GM12875 (cell line): ENCODE measurements around the gene ADNP.

Experiments
- H3K4me3 ChIP-seq: one replicate; pipeline ENCODE4 v1.5.1; 2011; ENCODE audit warnings: low read depth, low read length, control low read depth
- TF ChIP-seq, protein P1 (sequence below): IDR thresholded peaks from 2 replicates; pipeline ENCODE4 v1.5.1; 2011; ENCODE audit warnings: low read depth, mild to moderate bottlenecking, control low read depth, inconsistent platforms, low read length, moderate library complexity, borderline replicate concordance; ENCODE audit not compliant: insufficient read depth

ADNP gene

DNA sequence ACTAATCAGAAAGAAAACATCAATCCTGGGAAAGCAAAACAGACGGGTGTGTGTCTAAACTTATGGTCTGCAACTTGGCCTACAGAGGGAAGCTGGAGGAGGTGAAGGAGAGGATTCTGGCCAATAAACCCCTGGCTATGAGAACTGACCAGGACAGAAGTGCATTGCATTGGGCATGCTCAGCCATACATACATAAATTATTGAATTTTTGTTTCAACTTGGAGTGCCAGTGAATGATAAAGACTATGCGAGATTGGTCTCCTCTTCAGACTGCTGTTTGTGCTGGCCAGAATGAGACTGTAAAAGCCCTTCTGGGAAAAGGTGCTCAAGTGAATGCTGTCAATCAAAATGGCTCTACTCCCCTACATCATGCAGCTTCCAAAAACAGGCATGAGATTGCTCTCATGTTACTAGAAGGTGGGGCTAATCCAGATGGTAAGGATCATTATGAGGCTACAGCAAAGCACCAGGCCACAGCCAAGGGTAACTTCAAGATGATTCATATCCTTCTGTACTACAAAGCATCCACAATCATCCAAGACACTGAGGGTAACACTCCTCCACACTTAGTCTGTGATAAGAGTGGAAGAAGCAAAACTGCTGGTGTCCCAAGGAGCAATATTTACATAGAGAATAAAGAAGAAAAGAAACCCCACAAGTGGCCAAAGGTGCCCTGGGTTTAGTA lies 17.4 kb downstream of the ADNP start:
- TF ChIP-seq, protein P1, sequence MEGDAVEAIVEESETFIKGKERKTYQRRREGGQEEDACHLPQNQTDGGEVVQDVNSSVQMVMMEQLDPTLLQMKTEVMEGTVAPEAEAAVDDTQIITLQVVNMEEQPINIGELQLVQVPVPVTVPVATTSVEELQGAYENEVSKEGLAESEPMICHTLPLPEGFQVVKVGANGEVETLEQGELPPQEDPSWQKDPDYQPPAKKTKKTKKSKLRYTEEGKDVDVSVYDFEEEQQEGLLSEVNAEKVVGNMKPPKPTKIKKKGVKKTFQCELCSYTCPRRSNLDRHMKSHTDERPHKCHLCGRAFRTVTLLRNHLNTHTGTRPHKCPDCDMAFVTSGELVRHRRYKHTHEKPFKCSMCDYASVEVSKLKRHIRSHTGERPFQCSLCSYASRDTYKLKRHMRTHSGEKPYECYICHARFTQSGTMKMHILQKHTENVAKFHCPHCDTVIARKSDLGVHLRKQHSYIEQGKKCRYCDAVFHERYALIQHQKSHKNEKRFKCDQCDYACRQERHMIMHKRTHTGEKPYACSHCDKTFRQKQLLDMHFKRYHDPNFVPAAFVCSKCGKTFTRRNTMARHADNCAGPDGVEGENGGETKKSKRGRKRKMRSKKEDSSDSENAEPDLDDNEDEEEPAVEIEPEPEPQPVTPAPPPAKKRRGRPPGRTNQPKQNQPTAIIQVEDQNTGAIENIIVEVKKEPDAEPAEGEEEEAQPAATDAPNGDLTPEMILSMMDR: no peak
- H3K4me3 ChIP-seq: no peak overlapping the region

DNA sequence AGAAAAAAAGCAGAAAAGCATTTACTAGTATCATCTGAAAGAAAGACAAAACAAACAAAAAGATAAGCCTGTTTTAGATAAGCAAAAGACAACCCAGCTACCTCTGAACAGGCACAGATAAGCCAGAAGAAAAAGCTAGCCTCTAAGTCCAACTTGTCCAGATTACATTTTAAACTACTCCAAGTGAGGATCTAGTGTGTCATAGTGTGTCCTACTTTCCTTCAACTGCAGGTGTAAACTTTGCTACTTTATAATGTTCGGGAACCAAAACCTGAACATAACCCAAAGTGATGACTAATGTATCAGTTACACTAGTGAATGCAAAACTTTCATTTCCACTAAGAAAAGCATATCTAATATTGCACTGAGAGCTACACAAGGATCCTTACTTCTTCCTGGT lies 19.5 kb downstream of the ADNP start:
- TF ChIP-seq, protein P1: no peak
- H3K4me3 ChIP-seq: no peak overlapping the region

DNA sequence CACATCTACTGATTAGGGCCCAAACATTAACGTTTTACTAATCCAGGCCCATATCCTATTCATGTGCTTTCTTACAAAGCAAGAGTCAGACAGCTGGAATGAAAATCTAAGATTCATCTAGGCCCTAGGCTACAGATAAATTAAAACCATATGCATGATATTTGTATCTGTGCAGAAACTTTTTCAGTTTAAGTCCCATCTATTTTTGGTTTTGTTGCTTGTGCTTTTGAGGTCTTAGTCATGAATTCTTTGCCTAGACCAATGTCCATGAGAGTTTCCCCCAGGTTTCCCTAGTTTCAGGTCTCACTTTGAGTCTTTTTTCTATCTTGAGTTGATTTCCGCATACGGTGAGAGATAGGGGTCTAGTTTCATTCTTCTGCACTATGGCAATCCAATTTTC lies 20.2 kb downstream of the ADNP start:
- TF ChIP-seq, protein P1: no peak
- no peak overlapping the region for H3K4me3 ChIP-seq

DNA sequence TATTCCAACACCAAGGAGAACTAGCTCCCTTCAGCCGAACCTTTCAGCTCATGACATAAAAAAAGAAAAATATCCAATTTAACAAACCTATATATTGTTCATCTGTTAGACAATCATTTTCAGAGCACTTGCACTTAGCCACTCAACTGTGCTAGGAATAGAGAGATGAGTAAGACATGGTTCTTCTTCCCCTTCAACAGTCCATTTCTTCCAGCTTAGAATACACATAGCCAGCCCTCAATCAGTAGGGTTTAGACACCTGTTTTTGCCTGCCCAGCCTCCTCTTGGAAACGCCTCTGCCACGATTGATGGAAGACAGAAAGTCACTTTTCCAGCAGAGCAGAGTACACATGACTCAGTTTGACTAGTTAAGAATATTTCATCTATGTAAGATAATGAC lies 21.8 kb downstream of the ADNP start:
- TF ChIP-seq, protein P1: no peak
- no peak overlapping the region for H3K4me3 ChIP-seq

DNA sequence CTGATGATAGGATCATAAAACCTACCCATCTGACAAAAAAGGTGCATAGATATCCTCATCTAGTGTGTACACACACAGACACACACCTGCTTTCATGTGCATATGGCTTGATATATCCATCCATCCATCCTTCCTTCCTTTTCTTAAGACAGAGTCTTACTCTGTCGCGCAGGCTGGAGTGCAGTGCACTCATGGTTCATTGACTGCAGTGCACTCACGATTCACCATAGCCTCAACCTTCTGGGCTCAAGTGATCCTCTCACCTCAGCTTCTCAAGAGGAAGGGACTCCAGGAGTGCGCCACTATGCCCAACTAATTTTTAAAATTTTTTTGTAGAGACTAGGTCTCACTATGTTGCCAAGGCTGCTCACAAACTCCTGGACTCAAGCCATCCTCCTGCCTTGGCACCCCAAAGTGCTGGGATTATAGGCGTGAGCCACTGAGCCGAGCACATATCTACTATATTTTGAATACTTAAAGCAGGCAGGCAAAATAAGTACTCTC lies 27.1 kb downstream of the ADNP start:
- H3K4me3 ChIP-seq: no peak overlapping the region
- TF ChIP-seq, protein P1: no peak

DNA sequence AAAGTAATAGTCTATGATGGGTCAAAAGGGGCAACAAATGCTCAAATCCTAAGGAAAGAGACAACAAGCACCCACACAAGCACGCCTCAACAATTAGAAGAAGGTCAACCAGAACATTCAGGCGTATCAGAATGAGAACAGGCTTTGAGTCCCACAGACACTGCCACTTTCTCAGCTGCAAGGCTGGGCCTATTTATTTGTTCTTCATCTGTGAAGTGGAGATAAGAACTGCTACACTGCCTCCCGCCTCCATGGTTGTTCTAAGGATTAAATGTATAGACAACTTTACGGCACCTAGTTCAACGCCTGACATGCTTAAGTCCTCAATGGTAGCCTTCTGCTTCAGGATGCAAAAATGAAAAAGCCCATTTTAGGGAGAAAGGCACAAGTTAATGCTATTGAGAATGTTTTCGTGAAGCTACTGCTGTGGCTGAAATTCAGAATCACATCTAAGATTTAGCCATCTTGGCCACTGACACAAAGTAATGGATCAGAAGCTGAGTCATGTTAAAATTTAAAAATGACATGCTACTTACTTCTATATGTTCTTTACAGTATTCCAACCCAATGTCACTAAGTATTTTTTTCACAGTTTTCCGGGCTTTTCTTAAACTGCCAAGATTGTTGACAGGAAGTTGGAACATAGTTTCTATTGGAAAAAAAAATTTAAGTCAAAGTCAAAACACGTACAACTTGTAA lies 27.7 kb downstream of the ADNP start:
- H3K4me3 ChIP-seq: no peak overlapping the region
- TF ChIP-seq, protein P1: no peak

DNA sequence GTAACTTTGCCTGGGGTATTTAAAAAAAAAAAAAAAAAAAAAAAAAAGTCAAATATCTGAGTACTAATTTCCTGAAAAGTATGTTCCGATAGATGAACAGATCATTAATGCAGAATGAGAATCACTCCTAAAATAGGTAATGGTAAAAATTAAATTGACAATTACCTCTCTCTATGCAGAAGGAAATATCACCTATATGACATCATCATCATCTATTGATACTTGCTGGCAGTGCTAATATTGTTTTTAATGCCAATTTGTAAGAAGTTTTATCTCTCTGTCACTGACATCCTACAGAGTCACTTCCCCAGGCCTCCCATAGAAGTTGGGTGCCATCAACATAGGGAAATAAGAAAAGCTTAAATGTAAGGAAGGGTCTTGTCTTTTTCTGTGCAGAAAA lies 29.9 kb downstream of the ADNP start:
- no peak overlapping the region for H3K4me3 ChIP-seq
- TF ChIP-seq, protein P1: no peak
